Central memory CD8-positive, alpha-beta T cell (primary cell): ENCODE results near the gene STK10.

Experiments
- ATAC-seq: fragments of 150-1000 bp; cut with Tn5 transposase; replicated peaks from 2 replicates; pipeline ENCODE4 v1.10.0; 2022; ENCODE audit warnings: mild to moderate bottlenecking, moderate FRiP score, moderate number of reproducible peaks; ENCODE audit not compliant: poor library complexity, severe bottlenecking; ENCODE audit errors: extremely low read depth
- DNase-seq, 2 donors: peaks; one replicate each; pipeline ENCODE4 v3.0.0; 2021; ENCODE audit warnings: low spot score in 2 of 2
- H3K27ac Mint-ChIP-seq: one replicate; pipeline ENCODE4 v1.8.0; 2022; ENCODE audit warnings: low read depth, mild to moderate bottlenecking, moderate library complexity, mixed read lengths
- H3K27me3 Mint-ChIP-seq: one replicate; pipeline ENCODE4 v1.8.0; 2022; ENCODE audit warnings: mixed read lengths
- H3K36me3 Mint-ChIP-seq: one replicate; pipeline ENCODE4 v1.8.0; 2022; ENCODE audit warnings: mild to moderate bottlenecking, moderate library complexity, mixed read lengths; ENCODE audit not compliant: insufficient read depth
- H3K4me1 Mint-ChIP-seq: one replicate; pipeline ENCODE4 v1.8.0; 2022; ENCODE audit warnings: mixed read lengths
- H3K4me3 Mint-ChIP-seq: one replicate; pipeline ENCODE4 v1.8.0; 2022; ENCODE audit warnings: mild to moderate bottlenecking, moderate library complexity, mixed read lengths
- H3K9me3 Mint-ChIP-seq: one replicate; pipeline ENCODE4 v1.8.0; 2022; ENCODE audit warnings: mixed read lengths

The STK10 gene

DNA sequence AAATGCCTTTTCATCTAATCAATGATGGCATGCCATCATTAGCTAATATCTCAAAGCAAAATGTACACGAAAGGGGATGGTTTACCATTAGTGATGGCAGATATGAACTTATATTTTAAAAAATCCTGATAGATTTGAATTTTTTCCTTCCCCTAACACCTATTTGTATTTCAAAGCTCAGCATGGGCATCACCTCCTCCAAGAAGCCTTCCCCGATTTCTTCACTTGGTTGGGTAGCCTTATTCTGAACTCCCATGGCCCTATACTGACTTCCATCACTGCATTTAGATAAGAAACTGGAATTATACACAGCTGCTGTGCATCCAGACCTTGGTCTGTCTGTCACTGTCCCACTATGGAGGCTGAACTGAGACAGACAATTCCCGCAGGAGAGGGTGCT, 132.0 kb downstream of the STK10 start:
- Mint-ChIP-seq H3K9me3 (no peaks in the 10 kb centered on the region), H3K36me3 (peaks cover 92% of the 10 kb centered on the region), H3K27ac (peak overlapping the region; percentile 88), H3K4me1 (peaks cover 20% of the 10 kb centered on the region), H3K27me3 (no peaks in the 10 kb centered on the region), H3K4me3 (no peak overlapping the region)
- DNase-seq (no peak), ATAC-seq (no peak)

- ATAC-seq, result no peak
- peak overlapping the region; percentile 32 for H3K4me3 Mint-ChIP-seq
- peak overlapping the region; percentile 88 for H3K27ac Mint-ChIP-seq
- DNase-seq, result no peak
- no peaks in the 10 kb centered on the region for H3K27me3 Mint-ChIP-seq
- peaks cover 92% of the 10 kb centered on the region for H3K36me3 Mint-ChIP-seq
- peaks cover 17% of the 10 kb centered on the region for H3K4me1 Mint-ChIP-seq
- no peaks in the 10 kb centered on the region for H3K9me3 Mint-ChIP-seq
Measured at GRCh38 chr5:172055421-172055820, 132.6 kb downstream of the STK10 start.

GRCh38 chr5:172054611-172055153, 133.3 kb downstream of the STK10 start:
- peaks cover 92% of the 10 kb centered on the region for H3K36me3 Mint-ChIP-seq

DNA sequence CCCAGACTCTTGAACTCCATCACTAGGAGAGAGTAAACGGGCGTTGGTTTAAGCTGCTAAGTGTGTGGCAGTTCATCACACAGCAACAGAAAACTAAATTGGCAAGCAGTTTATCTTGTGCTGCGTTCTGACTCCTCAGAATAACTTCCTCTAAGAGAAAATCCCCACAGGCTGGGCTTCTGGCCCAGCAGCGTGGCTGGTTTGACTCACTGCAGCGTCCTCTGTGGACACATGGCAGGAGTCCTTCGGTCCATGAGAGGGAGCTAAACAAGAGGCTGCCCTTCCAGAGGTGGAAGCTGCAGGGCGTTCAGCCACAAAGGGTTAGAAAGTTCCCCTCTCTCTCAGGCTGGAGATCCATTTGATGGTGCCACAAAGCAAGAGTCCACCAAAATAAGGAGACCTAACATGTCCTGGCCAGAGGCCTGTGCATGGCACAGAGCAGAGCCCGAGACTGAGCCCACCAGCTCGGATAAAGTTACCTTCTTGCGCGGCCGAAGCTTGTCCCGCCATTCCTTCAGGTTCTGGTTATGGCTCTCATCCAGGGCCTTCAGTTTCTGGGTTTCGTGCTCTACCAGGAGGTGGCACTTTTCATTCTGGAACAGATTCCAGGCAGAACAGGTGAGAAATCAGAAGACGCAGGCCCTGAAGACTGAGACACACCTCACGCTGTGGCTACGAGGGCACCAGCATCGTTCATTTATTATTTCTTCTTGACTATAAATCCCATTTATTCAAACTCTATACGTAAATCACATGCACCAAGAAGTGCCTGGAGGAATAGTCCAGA, 135.4 kb downstream of the STK10 start:
- H3K9me3 Mint-ChIP-seq, result no peaks in the 10 kb centered on the region
- no peaks in the 10 kb centered on the region for H3K27me3 Mint-ChIP-seq
- H3K4me3 Mint-ChIP-seq, result no peak overlapping the region
- ATAC-seq (no peak), DNase-seq (no peak)
- peaks cover 21% of the 10 kb centered on the region for H3K4me1 Mint-ChIP-seq
- no peak overlapping the region for H3K27ac Mint-ChIP-seq
- peaks cover 94% of the 10 kb centered on the region for H3K36me3 Mint-ChIP-seq

More at GRCh38 chr5:172054611-172055153, 133.3 kb downstream of the STK10 start:
- ATAC-seq (no peak), DNase-seq (no peak)
- Mint-ChIP-seq H3K27ac (no peak overlapping the region), H3K4me1 (peaks cover 11% of the 10 kb centered on the region), H3K4me3 (no peak overlapping the region), H3K27me3 (no peaks in the 10 kb centered on the region), H3K9me3 (no peaks in the 10 kb centered on the region)

GRCh38 chr5:172051643-172052339, 136.2 kb downstream of the STK10 start:
- no peak for ATAC-seq
- Mint-ChIP-seq H3K4me3 (no peak overlapping the region), H3K9me3 (no peaks in the 10 kb centered on the region), H3K36me3 (peaks cover 93% of the 10 kb centered on the region), H3K4me1 (peaks cover 14% of the 10 kb centered on the region), H3K27ac (peak overlapping the region; percentile 74), H3K27me3 (no peaks in the 10 kb centered on the region)
- DNase-seq, result no peak

DNA sequence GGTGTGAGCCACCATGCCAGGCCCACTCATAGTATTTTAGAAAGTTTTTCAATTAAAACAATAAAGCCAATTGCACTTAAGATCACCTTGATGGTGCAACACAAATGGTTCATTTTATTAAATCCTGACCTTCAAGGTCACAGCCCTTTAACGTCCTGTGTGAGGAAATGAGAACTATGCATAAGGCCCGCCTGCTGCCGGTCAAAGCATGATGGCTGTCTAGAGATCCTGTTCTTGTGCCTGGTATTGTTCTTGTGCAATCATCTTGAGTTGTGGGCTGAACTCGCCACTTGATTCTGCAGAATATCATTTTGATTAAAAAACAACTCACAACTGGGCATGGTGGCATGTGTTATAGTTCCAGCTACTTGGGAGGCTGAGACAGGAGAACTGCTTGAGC, 137.9 kb downstream of the STK10 start:
- no peaks in the 10 kb centered on the region for H3K9me3 Mint-ChIP-seq
- peaks cover 89% of the 10 kb centered on the region for H3K36me3 Mint-ChIP-seq
- no peak overlapping the region for H3K27ac Mint-ChIP-seq
- H3K4me3 Mint-ChIP-seq, result no peak overlapping the region
- ATAC-seq, result no peak
- no peak for DNase-seq
- peaks cover 17% of the 10 kb centered on the region for H3K4me1 Mint-ChIP-seq
- H3K27me3 Mint-ChIP-seq, result no peaks in the 10 kb centered on the region

DNA sequence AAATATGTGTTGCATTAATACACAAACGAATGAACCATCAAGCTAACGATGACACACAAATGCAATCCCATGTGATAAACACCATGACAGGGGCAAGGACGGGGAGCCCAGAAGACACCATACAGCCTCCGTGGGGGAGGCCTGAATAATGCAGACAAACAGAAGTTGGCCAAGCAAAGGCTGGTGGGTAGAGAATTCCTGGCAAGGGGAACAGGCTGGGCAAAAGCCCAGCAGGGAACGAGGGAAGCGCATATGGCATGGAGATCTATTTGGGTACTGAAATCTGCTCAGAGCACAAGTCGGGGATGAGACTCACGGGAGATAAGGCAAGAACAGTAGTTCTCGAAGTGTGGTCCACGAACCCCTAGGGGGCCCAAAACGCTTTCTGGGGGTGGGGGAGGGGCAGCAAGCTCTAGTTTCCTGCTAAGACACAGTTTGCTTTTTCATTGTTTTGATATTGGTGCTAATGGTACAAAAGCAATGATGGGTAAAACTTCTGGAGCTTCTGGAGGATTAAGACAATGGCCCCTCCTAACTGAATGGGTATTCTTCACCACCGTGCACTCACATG, 138.7 kb downstream of the STK10 start:
- peak overlapping the region; percentile 72 for H3K27ac Mint-ChIP-seq
- H3K27me3 Mint-ChIP-seq, result no peaks in the 10 kb centered on the region
- ATAC-seq, result no peak
- peaks cover 89% of the 10 kb centered on the region for H3K36me3 Mint-ChIP-seq
- no peak for DNase-seq
- H3K4me1 Mint-ChIP-seq, result peaks cover 20% of the 10 kb centered on the region
- H3K4me3 Mint-ChIP-seq, result peak overlapping the region; percentile 49
- H3K9me3 Mint-ChIP-seq, result no peaks in the 10 kb centered on the region

DNA sequence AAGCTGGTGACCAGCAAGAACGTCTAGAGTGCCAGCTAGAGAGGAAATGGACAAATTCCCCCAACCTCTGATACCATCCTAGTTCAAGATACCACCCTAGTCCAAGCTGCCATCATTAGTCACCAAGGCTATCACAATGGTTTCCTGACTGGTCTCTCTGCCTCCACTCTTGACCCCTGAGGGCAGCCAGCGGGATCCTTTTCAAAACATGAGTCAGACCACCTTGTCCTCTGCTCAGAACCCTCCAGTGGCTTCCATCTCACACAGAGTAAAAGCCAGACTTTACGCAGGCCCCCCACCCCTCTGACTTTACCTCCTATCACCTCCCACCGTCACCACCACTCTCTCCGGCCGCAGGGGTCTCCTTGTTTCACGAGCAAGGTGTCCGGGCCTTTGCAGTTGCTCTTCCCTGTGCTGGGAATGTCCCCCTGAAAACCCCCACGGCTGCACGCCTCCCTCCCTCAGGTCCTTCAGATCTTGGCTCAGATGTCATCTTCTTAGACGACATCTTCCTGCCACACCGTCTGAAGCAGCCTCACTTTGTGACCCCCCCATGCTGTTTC, 139.4 kb downstream of the STK10 start:
- Mint-ChIP-seq H3K27ac (peak overlapping the region; percentile 72), H3K4me3 (peak overlapping the region; percentile 49), H3K27me3 (no peaks in the 10 kb centered on the region), H3K9me3 (no peaks in the 10 kb centered on the region), H3K36me3 (peaks cover 91% of the 10 kb centered on the region), H3K4me1 (peaks cover 20% of the 10 kb centered on the region)
- DNase-seq, result no peak
- no peak for ATAC-seq

DNA sequence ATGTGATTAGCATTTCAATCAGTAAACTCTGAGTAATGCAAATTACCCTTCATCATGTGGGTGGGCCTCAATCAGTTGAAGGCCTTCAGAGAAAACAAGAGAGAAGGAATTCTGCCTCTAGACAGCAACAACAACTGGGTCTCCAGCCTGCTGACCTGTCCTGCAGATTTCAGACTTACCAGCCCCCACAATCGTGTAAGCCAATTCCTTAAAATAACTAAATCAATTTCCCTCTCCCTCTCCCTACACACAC, 139.9 kb downstream of the STK10 start:
- DNase-seq (no peak), ATAC-seq (no peak)
- Mint-ChIP-seq H3K36me3 (peaks cover 91% of the 10 kb centered on the region), H3K9me3 (no peaks in the 10 kb centered on the region), H3K27me3 (no peaks in the 10 kb centered on the region), H3K4me1 (peaks cover 20% of the 10 kb centered on the region), H3K4me3 (peak overlapping the region; percentile 40), H3K27ac (peak overlapping the region; percentile 72)

GRCh38 chr5:172046593-172046992, 141.4 kb downstream of the STK10 start:
- Mint-ChIP-seq H3K27ac (peak overlapping the region; percentile 22), H3K27me3 (no peaks in the 10 kb centered on the region), H3K9me3 (no peaks in the 10 kb centered on the region), H3K4me3 (no peak overlapping the region), H3K36me3 (peaks cover 90% of the 10 kb centered on the region), H3K4me1 (peaks cover 20% of the 10 kb centered on the region)
- DNase-seq (no peak), ATAC-seq (no peak)

- peaks cover 83% of the 10 kb centered on the region for H3K36me3 Mint-ChIP-seq
- H3K9me3 Mint-ChIP-seq, result no peaks in the 10 kb centered on the region
- ATAC-seq (no peak), DNase-seq (no peak)
- no peaks in the 10 kb centered on the region for H3K27me3 Mint-ChIP-seq
- H3K27ac Mint-ChIP-seq, result no peak overlapping the region
- peaks cover 21% of the 10 kb centered on the region for H3K4me1 Mint-ChIP-seq
- H3K4me3 Mint-ChIP-seq, result no peak overlapping the region
Measured at GRCh38 chr5:172045315-172045632, 142.8 kb downstream of the STK10 start.

DNA sequence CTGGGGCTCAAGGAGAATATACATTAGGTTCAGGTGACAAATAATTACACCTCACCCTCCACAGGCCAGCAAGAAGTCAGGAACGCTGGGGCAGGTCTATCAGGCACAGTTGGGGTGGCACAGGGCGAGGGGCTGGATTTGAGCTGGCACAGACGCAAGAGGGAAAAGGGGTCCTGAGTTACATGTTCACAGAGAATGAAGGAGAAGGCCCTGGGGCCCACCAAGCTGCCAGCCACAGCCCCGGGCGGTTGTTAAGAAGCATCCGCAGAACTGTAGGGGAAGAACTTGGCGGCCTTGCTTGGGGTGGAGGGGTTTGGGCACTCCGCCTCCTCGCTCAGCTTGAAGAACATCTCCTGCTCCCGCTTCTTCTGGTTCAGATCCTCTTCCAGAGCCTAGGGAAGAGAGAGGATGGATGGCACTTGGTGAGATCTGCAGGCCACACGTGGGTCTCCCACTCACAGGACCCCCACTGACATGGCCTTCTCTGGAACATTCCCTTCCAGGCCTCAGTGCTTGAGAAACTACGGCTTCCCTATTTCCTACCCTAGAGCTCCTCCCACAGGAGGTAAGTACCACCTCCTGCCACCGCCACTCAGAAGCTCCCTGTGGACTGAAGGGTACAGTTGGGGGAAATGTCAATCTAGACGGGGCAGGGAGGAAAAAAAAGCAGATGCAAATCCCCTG, 143.3 kb downstream of the STK10 start:
- Mint-ChIP-seq H3K9me3 (no peaks in the 10 kb centered on the region), H3K4me1 (peaks cover 26% of the 10 kb centered on the region), H3K4me3 (peak overlapping the region; percentile 40), H3K27ac (no peak overlapping the region), H3K27me3 (no peaks in the 10 kb centered on the region), H3K36me3 (peaks cover 80% of the 10 kb centered on the region)
- DNase-seq (no peak), ATAC-seq (no peak)
